HepG2 (cell line): ENCODE measurements around the gene CMTR2. TPM values are rescaled to one million over a fixed set of nuclear protein-coding genes. Genes with fewer than 3 reads are reported as not detected.

Experiments used
- ARID5B ChIP-seq: IDR thresholded peaks from 2 replicates; pipeline ENCODE4 v1.4.0; 2020; ENCODE audit warnings: mild to moderate bottlenecking, missing genetic modification reagents
- ATF3 ChIP-seq: sonication (generic); formaldehyde crosslinking; IDR thresholded peaks from 2 replicates; pipeline ENCODE4 v1.4.0; 2020; ENCODE audit warnings: missing genetic modification reagents
- FOXK2 ChIP-seq: fragments of 450-650 bp; IDR thresholded peaks from 2 replicates; pipeline ENCODE4 v1.6.1; 2016
- FOXO1 ChIP-seq: sonication (generic); formaldehyde crosslinking; IDR thresholded peaks from 2 replicates; pipeline ENCODE4 v1.4.0; 2020; ENCODE audit warnings: missing genetic modification reagents
- KDM1A ChIP-seq: IDR thresholded peaks from 2 replicates; pipeline ENCODE4 v1.6.1; 2016; ENCODE audit warnings: missing compliant biosample characterization
- KDM2A ChIP-seq: sonication (generic); formaldehyde crosslinking; IDR thresholded peaks from 2 replicates; pipeline ENCODE4 v1.4.0; 2020; ENCODE audit warnings: low read depth, missing genetic modification reagents, borderline replicate concordance
- LBX2 ChIP-seq: sonication (generic); formaldehyde crosslinking; IDR thresholded peaks from 2 replicates; pipeline ENCODE4 v1.5.0; 2020; ENCODE audit warnings: missing genetic modification reagents, mild to moderate bottlenecking, borderline replicate concordance
- MATR3 ChIP-seq: sonication (generic); formaldehyde crosslinking; IDR thresholded peaks from 2 replicates; pipeline ENCODE4 v1.4.0; 2020; ENCODE audit warnings: missing genetic modification reagents
- NAIF1 ChIP-seq: sonication (generic); formaldehyde crosslinking; IDR thresholded peaks from 2 replicates; pipeline ENCODE4 v1.5.0; 2020; ENCODE audit warnings: mild to moderate bottlenecking, missing genetic modification reagents, borderline replicate concordance
- ONECUT2 ChIP-seq: sonication (generic); formaldehyde crosslinking; IDR thresholded peaks from 2 replicates; pipeline ENCODE4 v1.4.0; 2020; ENCODE audit warnings: missing genetic modification reagents
- POLR2AphosphoS2 ChIP-seq: IDR thresholded peaks from 2 replicates; pipeline ENCODE4 v1.6.1; 2011; ENCODE audit warnings: low read depth, low read length, improper control_type of control experiment
- SOX6 ChIP-seq, 2 experiments: fragments of 450-650 bp in 1 of 2; sonication (generic) in 1 of 2; formaldehyde crosslinking in 1 of 2; IDR thresholded peaks; 2 replicates each; pipeline versions ENCODE4 v1.4.0 to v1.6.1; 2017 to 2020; ENCODE audit warnings: antibody characterized with exemption in 1 of 2, mild to moderate bottlenecking in 1 of 2, missing genetic modification reagents in 1 of 2
- TBL1XR1 ChIP-seq: fragments of 150-350 bp; IDR thresholded peaks from 2 replicates; pipeline ENCODE4 v1.6.1; 2014; ENCODE audit warnings: borderline replicate concordance, low read length; ENCODE audit not compliant: partially characterized antibody
- THAP7 ChIP-seq: sonication (generic); formaldehyde crosslinking; IDR thresholded peaks from 2 replicates; pipeline ENCODE4 v1.8.1; 2023; ENCODE audit warnings: mild to moderate bottlenecking, missing genetic modification reagents
- ZBED4 ChIP-seq: sonication (generic); formaldehyde crosslinking; IDR thresholded peaks from 2 replicates; pipeline ENCODE4 v1.4.0; 2020; ENCODE audit warnings: missing genetic modification reagents, borderline replicate concordance
- ZKSCAN1 ChIP-seq: fragments of 150-350 bp; IDR thresholded peaks from 2 replicates; pipeline ENCODE4 v1.6.1; 2014; ENCODE audit warnings: low read length
- ZNF550 ChIP-seq: sonication (generic); formaldehyde crosslinking; IDR thresholded peaks from 2 replicates; pipeline ENCODE4 v1.4.0; 2020; ENCODE audit warnings: mild to moderate bottlenecking, missing genetic modification reagents, borderline replicate concordance
- ZNF556 ChIP-seq: sonication (generic); formaldehyde crosslinking; IDR thresholded peaks from 2 replicates; pipeline ENCODE4 v1.4.0; 2020; ENCODE audit warnings: mild to moderate bottlenecking, missing genetic modification reagents, borderline replicate concordance
- ZNF567 ChIP-seq: sonication (generic); formaldehyde crosslinking; IDR thresholded peaks from 2 replicates; pipeline ENCODE4 v1.8.1; 2023; ENCODE audit warnings: mild to moderate bottlenecking, missing genetic modification reagents, borderline replicate concordance
- ZNF616 ChIP-seq: sonication (generic); formaldehyde crosslinking; IDR thresholded peaks from 2 replicates; pipeline ENCODE4 v1.5.0; 2020; ENCODE audit warnings: low read depth, mild to moderate bottlenecking, missing genetic modification reagents
- polyA plus RNA-seq, 8 experiments: library from polyadenylated mRNA; depleted of rRNA in 3 of 8; stranded (reverse) in 7 of 8; unstranded in 1 of 8; fragments of >200 nt; fragmentation: Illumina TruSeq in 4 of 8; extraction: Trizol in 4 of 8; gene quantifications; 2 replicates each; pipeline versions ENCODE4 v1.2.1 to v1.2.3, GENCODE V29; 2011 to 2016; ENCODE audit warnings: low read depth in 4 of 8, missing spikeins in 1 of 8, mixed read lengths in 1 of 8; ENCODE audit not compliant: insufficient read depth in 1 of 8
- total RNA-seq, 5 experiments: library from RNA; depleted of rRNA; stranded (reverse); fragments of >200 nt; fragmentation: Illumina TruSeq; extraction: Trizol; gene quantifications; 2 replicates each; pipeline ENCODE4 v1.2.3, GENCODE V29; 2016; ENCODE audit warnings: low read depth in 1 of 5

Gene CMTR2
- total and polyA plus RNA-seq, 2 of the 13 experiments (the other 11 are each of a cell fraction or from before 2014, with no cell fraction given): 15.0 to 19.9 TPM

GRCh38 chr16:71296584-71297340, 7.6 kb upstream of the CMTR2 start (continued):
- no peak for TF ChIP-seq ATF3 (CRISPR knock-in tag)
- TF ChIP-seq FOXO1 (CRISPR knock-in tag): peak; percentile 64; the same call in 1 of the 2 replicates
- no peak for TF ChIP-seq ZBED4 (CRISPR knock-in tag)
- peak; percentile 89 for TF ChIP-seq ONECUT2
- TF ChIP-seq ZNF550 (CRISPR knock-in tag): no peak
- TF ChIP-seq ZNF567 (CRISPR knock-in tag): no peak
- TF ChIP-seq POLR2AphosphoS2: no peak
- no peak for TF ChIP-seq SOX6 (IDR thresholded peaks at IDR 0.05)
- peak; percentile 85 for TF ChIP-seq SOX6 (CRISPR knock-in tag; IDR thresholded peaks at IDR 0.05)
- peak; percentile 48 for TF ChIP-seq TBL1XR1
- TF ChIP-seq ZNF556: no peak; the same call in 1 of the 2 replicates
- no peak for TF ChIP-seq LBX2 (CRISPR knock-in tag)
- TF ChIP-seq ZKSCAN1: no peak
- no peak for TF ChIP-seq KDM2A
- no peak for TF ChIP-seq NAIF1 (CRISPR knock-in tag)
- no peak for TF ChIP-seq THAP7
- TF ChIP-seq FOXK2: no peak
- no peak for TF ChIP-seq MATR3 (CRISPR knock-in tag)
- no peak for TF ChIP-seq ZNF616 (CRISPR knock-in tag)
- peak; percentile 73 for TF ChIP-seq ARID5B (CRISPR knock-in tag)
- TF ChIP-seq KDM1A: 0 out of 2 replicates have a peak, but pooled peaks have one; percentile 51
